H1 (cell line): ENCODE results near the gene DDAH2. TPM values are rescaled to one million over a fixed set of nuclear protein-coding genes. Genes with fewer than 3 reads are reported as not detected.

Experiments used
- CTCF ChIA-PET: fragments of 300-600 bp; sonication (Branson Sonifier 250); formaldehyde crosslinking; loops from one replicate; lab custom pipeline; 2021; ENCODE audit not compliant: partially characterized antibody; lab: Charles Lee
- POLR2A ChIA-PET: fragments of 300-600 bp; sonication (Branson Sonifier 250); formaldehyde crosslinking; loops from one replicate; lab custom pipeline; 2021; ENCODE audit warnings: inconsistent platforms; ENCODE audit not compliant: partially characterized antibody; lab: Charles Lee
- DNase-seq, 2 experiments: peaks; one replicate each; pipeline versions ENCODE4 v3.0.0 to v3.0.0-alpha.2; 2010 to 2022; ENCODE audit warnings: low spot score in 2 of 2, low read depth in 1 of 2, mixed read lengths in 1 of 2
- FAIRE-seq: peaks from 2 replicates; lab custom pipeline; 2011; peaks lifted over from hg19 to GRCh38; lab: Jason Lieb, UNC
- H2AFZ ChIP-seq: 2 replicates; pipeline ENCODE4 v1.8.1; 2012; ENCODE audit warnings: low read length, inconsistent platforms
- H2AK5ac ChIP-seq: 2 replicates; pipeline ENCODE4 v1.6.1; 2013; ENCODE audit warnings: low read depth, low read length
- H2BK120ac ChIP-seq: replicated peaks from 2 replicates; pipeline ENCODE3; 2013; ENCODE audit warnings: low read depth, low read length, inconsistent platforms
- H2BK12ac ChIP-seq: 2 replicates; pipeline ENCODE4 v1.6.1; 2013; ENCODE audit warnings: low read depth, low read length
- H2BK15ac ChIP-seq: 2 replicates; pipeline ENCODE4 v1.6.1; 2013; ENCODE audit warnings: low read length
- H2BK20ac ChIP-seq: 2 replicates; pipeline ENCODE4 v1.6.1; 2013; ENCODE audit warnings: low read length
- H2BK5ac ChIP-seq: 2 replicates; pipeline ENCODE4 v1.6.1; 2013; ENCODE audit warnings: low read depth, low read length
- H3K14ac ChIP-seq: 2 replicates; pipeline ENCODE4 v1.6.1; 2013; ENCODE audit warnings: inconsistent platforms; ENCODE audit not compliant: insufficient read length
- H3K18ac ChIP-seq: 2 replicates; pipeline ENCODE4 v1.6.1; 2013; ENCODE audit warnings: low read length; ENCODE audit errors: extremely low read depth
- H3K23ac ChIP-seq: 2 replicates; pipeline ENCODE4 v1.6.1; 2013; ENCODE audit warnings: inconsistent platforms; ENCODE audit not compliant: insufficient read length
- H3K23me2 ChIP-seq: 2 replicates; pipeline ENCODE4 v1.6.1; 2013; ENCODE audit warnings: low read depth, low read length
- H3K27ac ChIP-seq: 2 replicates; pipeline ENCODE4 v1.6.1; 2011; ENCODE audit warnings: low read depth, low read length, inconsistent platforms
- H3K27me3 ChIP-seq, 4 experiments: replicated peaks in 1 of 4; 1 replicate in 1 of 4; 2 replicates in 3 of 4; pipeline versions ENCODE4 v1.6.1 to v1.8.1; 2011 to 2013; ENCODE audit warnings: low read length in 3 of 4, mild to moderate bottlenecking in 3 of 4, inconsistent platforms in 2 of 4, mixed read lengths in 2 of 4, moderate library complexity in 1 of 4; ENCODE audit not compliant: control insufficient read depth in 3 of 4, insufficient read depth in 3 of 4; ENCODE audit errors: extremely low read depth in 1 of 4
- H3K36me3 ChIP-seq, 4 experiments: 2 replicates each; pipeline versions ENCODE4 v1.6.1 to v1.8.1; 2011 to 2013; ENCODE audit warnings: mild to moderate bottlenecking in 4 of 4, low read length in 3 of 4, moderate library complexity in 2 of 4, control low read depth in 1 of 4, inconsistent platforms in 1 of 4; ENCODE audit not compliant: insufficient read depth in 4 of 4, control insufficient read depth in 2 of 4
- H3K4ac ChIP-seq: replicated peaks from 2 replicates; pipeline ENCODE3; 2013; ENCODE audit warnings: low read length, low read depth, mixed read lengths, inconsistent platforms; ENCODE audit not compliant: insufficient read length
- H3K4me1 ChIP-seq, 4 experiments: replicated peaks in 1 of 4; 1 replicate in 1 of 4; 2 replicates in 3 of 4; pipeline versions ENCODE4 v1.6.1 to v1.8.1; 2011 to 2013; ENCODE audit warnings: low read length in 3 of 4, inconsistent platforms in 2 of 4, mixed read lengths in 1 of 4; ENCODE audit not compliant: insufficient read depth in 4 of 4, control insufficient read depth in 3 of 4
- H3K4me2 ChIP-seq, 2 experiments: 2 replicates each; pipeline versions ENCODE4 v1.6.1 to v1.8.1; 2011 to 2013; ENCODE audit warnings: low read depth in 2 of 2, low read length in 2 of 2, control low read depth in 1 of 2, inconsistent platforms in 1 of 2, mild to moderate bottlenecking in 1 of 2; ENCODE audit not compliant: insufficient read depth in 1 of 2
- H3K4me3 ChIP-seq, 4 experiments: fragments of 200-600, 300-600 bp in 1 of 4; sonication (generic), shearing (Covaris generic), sonication (Bioruptor Twin) in 1 of 4; 2 replicates each; pipeline versions ENCODE4 v1.5.1 to v1.8.1; 2011 to 2016; ENCODE audit warnings: low read length in 4 of 4, low read depth in 3 of 4, control low read depth in 2 of 4, inconsistent platforms in 2 of 4, mild to moderate bottlenecking in 2 of 4, mixed read lengths in 1 of 4, moderate library complexity in 1 of 4; ENCODE audit not compliant: insufficient read depth in 2 of 4; ENCODE audit errors: extremely low read depth in 1 of 4
- H3K56ac ChIP-seq: replicated peaks from 2 replicates; pipeline ENCODE3; 2013; ENCODE audit warnings: low read depth, mild to moderate bottlenecking, mixed read lengths, low read length, inconsistent platforms; ENCODE audit not compliant: insufficient read length
- H3K79me1 ChIP-seq: 2 replicates; pipeline ENCODE4 v1.6.1; 2013; ENCODE audit warnings: low read depth, low read length, control low read depth
- H3K79me2 ChIP-seq, 2 experiments: 2 replicates each; pipeline versions ENCODE4 v1.6.1 to v1.8.1; 2012 to 2013; ENCODE audit warnings: low read length in 2 of 2, mild to moderate bottlenecking in 2 of 2, inconsistent platforms in 1 of 2; ENCODE audit not compliant: insufficient read depth in 2 of 2, control insufficient read depth in 1 of 2
- H3K9ac ChIP-seq, 4 experiments: replicated peaks in 1 of 4; 1 replicate in 1 of 4; 2 replicates in 3 of 4; pipeline versions ENCODE4 v1.6.1 to v1.8.1; 2011 to 2013; ENCODE audit warnings: low read depth in 3 of 4, low read length in 3 of 4, control low read depth in 2 of 4, mild to moderate bottlenecking in 2 of 4, moderate library complexity in 2 of 4, inconsistent platforms in 1 of 4; ENCODE audit errors: extremely low read depth in 1 of 4
- H3K9me3 ChIP-seq, 2 experiments: 2 replicates each; pipeline versions ENCODE4 v1.6.1 to v1.8.1; 2012 to 2013; ENCODE audit warnings: mild to moderate bottlenecking in 2 of 2, moderate library complexity in 2 of 2, control low read depth in 1 of 2, inconsistent platforms in 1 of 2, low read depth in 1 of 2, low read length in 1 of 2, mixed read lengths in 1 of 2; ENCODE audit not compliant: insufficient read depth in 2 of 2
- H4K20me1 ChIP-seq, 2 experiments: replicated peaks in 1 of 2; 2 replicates each; pipeline versions ENCODE3 to v1.8.1; 2011 to 2013; ENCODE audit warnings: inconsistent platforms in 2 of 2, low read length in 2 of 2, mild to moderate bottlenecking in 1 of 2; ENCODE audit not compliant: insufficient read depth in 2 of 2, control insufficient read depth in 1 of 2
- H4K5ac ChIP-seq: 2 replicates; pipeline ENCODE4 v1.6.1; 2013; ENCODE audit warnings: low read length, low read depth, mixed read lengths, inconsistent platforms; ENCODE audit not compliant: insufficient read length
- H4K8ac ChIP-seq: 2 replicates; pipeline ENCODE4 v1.8.0; 2013; ENCODE audit warnings: mild to moderate bottlenecking, moderate library complexity, low read length, inconsistent platforms; ENCODE audit not compliant: insufficient read depth; ENCODE audit errors: extremely low read depth
- H4K91ac ChIP-seq: replicated peaks from 2 replicates; pipeline ENCODE3; 2013; ENCODE audit warnings: low read length, mixed read lengths, inconsistent platforms; ENCODE audit not compliant: insufficient read length
- BRCA1 ChIP-seq: IDR thresholded peaks from 2 replicates; pipeline ENCODE4 v1.6.1; 2012; ENCODE audit warnings: low read depth, low read length, improper control_type of control experiment
- EZH2 ChIP-seq: fragments of 200-600 bp; sonication (generic); IDR thresholded peaks from 2 replicates; pipeline ENCODE4 v1.7.1; 2012; ENCODE audit warnings: low read depth, mild to moderate bottlenecking, moderate library complexity, low read length, inconsistent platforms; ENCODE audit not compliant: severe bottlenecking
- JUN ChIP-seq: IDR thresholded peaks from 2 replicates; pipeline ENCODE4 v1.6.1; 2011; ENCODE audit warnings: low read depth, mild to moderate bottlenecking, improper control_type of control experiment, low read length
- KDM1A ChIP-seq: fragments of 200-600, 300-600 bp; sonication (generic); IDR thresholded peaks from 2 replicates; pipeline ENCODE4 v1.7.1; 2016; ENCODE audit warnings: mild to moderate bottlenecking, low read length, borderline replicate concordance
- MAFK ChIP-seq: IDR thresholded peaks from 2 replicates; pipeline ENCODE4 v1.6.1; 2012; ENCODE audit warnings: low read depth, mild to moderate bottlenecking, improper control_type of control experiment, low read length
- RAD21 ChIP-seq, 2 experiments: IDR thresholded peaks in 1 of 2; conservative IDR thresholded peaks in 1 of 2; 2 replicates each; pipeline ENCODE4 v1.6.1; 2011; ENCODE audit warnings: low read depth in 2 of 2, low read length in 2 of 2, improper control_type of control experiment in 1 of 2, inconsistent platforms in 1 of 2, mild to moderate bottlenecking in 1 of 2, moderate library complexity in 1 of 2
- SP4 ChIP-seq: IDR thresholded peaks from 2 replicates; pipeline ENCODE4 v1.6.1; 2012; ENCODE audit warnings: low read length, inconsistent platforms
- ZNF274 ChIP-seq: IDR thresholded peaks from 2 replicates; pipeline ENCODE4 v1.7.0; 2012; ENCODE audit warnings: low read length, borderline replicate concordance; ENCODE audit errors: extremely low read depth
- WGBS, 2 experiments: shearing (Covaris generic) in 1 of 2; methylation state at CpG; one replicate each; pipeline versions ENCODE4 v1.1.6 to v1.1.7; 2013 to 2015; ENCODE audit warnings: low lambda C conversion rate in 2 of 2, mixed read lengths in 2 of 2, inconsistent platforms in 1 of 2, low coverage in 1 of 2, missing lambda C conversion rate in 1 of 2; ENCODE audit not compliant: insufficient replicate concordance in 2 of 2, insufficient coverage in 1 of 2, insufficient read length in 1 of 2; ENCODE audit errors: extremely low coverage in 1 of 2, missing lambda C conversion rate in 1 of 2; 5-methylcytosine and 5-hydroxymethylcytosine counted together
- polyA plus RNA-seq, 7 experiments: library from polyadenylated mRNA; depleted of rRNA in 3 of 7; stranded (reverse) in 5 of 7; unstranded in 2 of 7; fragments of >200 nt in 5 of 7; fragments of 200-250 nt in 2 of 7; gene quantifications; 1 replicate in 5 of 7; 2 replicates in 1 of 7; 4 replicates in 1 of 7; pipeline versions ENCODE4 v1.2.1 to v1.2.3, GENCODE V29; 2011 to 2013; ENCODE audit warnings: missing spikeins in 2 of 7, mixed read lengths in 2 of 7
- total RNA-seq: library from RNA; stranded (reverse); fragmentation: NEBNext Ultra II Directional; extraction: Animal tissue kit (Norgen Biotek cat#: 25700); gene quantifications from 2 replicates; pipeline ENCODE4 v1.2.1, GENCODE V29; 2021
- TF ChIP-seq, protein P1 (sequence below): IDR thresholded peaks from 2 replicates; pipeline ENCODE4 v1.6.1; 2011; ENCODE audit warnings: low read depth, mild to moderate bottlenecking, low read length; ENCODE audit not compliant: insufficient read depth
- TF ChIP-seq, protein P2 (sequence below): IDR thresholded peaks from 2 replicates; pipeline ENCODE4 v1.6.1; 2011; ENCODE audit warnings: low read length, improper control_type of control experiment

The DDAH2 gene
- total and polyA plus RNA-seq, 2 of the 8 experiments (the other 6 are each of a cell fraction or from before 2014, with no cell fraction given) = 53.3 to 73.5 TPM

DNA sequence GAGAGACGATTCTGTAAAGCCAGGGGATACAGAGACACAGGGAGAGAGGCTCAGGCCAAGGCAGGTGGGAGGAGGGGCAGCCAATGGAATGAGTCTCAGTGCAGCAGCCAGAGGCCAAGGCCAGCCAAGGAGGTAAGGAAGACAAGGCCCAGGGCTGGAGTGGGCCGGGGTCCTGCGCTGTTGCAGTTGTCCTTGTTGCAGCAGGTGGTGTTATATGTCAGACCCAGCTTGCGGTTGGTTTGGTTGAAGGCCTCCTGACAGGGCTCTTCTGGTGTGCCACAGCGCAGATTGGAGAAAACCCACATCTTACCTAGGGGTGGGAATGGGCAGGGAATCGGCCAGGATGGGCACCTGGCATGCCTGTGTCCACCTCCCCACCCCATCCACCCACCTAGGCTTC is 10.1 kb downstream of the DDAH2 start:
- no peaks in the 10 kb centered on the region for H3K9me3 ChIP-seq
- no peak overlapping the region for H2BK120ac ChIP-seq
- no peak overlapping the region for H4K5ac ChIP-seq
- no peak overlapping the region for H3K14ac ChIP-seq
- no peak overlapping the region for H3K23ac ChIP-seq
- TF ChIP-seq SP4 (no peak), BRCA1 (no peak), MAFK (no peak), KDM1A (no peak), ZNF274 (no peak), EZH2 (no peak), JUN (no peak), RAD21 (IDR thresholded peaks at IDR 0.05 in 1 of 2, conservative IDR thresholded peaks at IDR 0.05 in 1 of 2; ENCODE audit: low read depth in 2 of 2, low read length in 2 of 2) (no peak)
- TF ChIP-seq, protein P1, sequence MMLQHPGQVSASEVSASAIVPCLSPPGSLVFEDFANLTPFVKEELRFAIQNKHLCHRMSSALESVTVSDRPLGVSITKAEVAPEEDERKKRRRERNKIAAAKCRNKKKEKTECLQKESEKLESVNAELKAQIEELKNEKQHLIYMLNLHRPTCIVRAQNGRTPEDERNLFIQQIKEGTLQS = no peak
- TF ChIP-seq, protein P2, sequence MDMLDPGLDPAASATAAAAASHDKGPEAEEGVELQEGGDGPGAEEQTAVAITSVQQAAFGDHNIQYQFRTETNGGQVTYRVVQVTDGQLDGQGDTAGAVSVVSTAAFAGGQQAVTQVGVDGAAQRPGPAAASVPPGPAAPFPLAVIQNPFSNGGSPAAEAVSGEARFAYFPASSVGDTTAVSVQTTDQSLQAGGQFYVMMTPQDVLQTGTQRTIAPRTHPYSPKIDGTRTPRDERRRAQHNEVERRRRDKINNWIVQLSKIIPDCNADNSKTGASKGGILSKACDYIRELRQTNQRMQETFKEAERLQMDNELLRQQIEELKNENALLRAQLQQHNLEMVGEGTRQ = no peak
- ChIA-PET CTCF (interaction anchor here (0.5 to 3.7 kb wide), 5 partner anchors 11 to 233 kb away, joined by 3 to 18 read pairs (median 4); no protein-coding TSS in a partner anchor), POLR2A (interaction anchor here (0.9 to 3.5 kb wide), 4 partner anchors 10 to 77 kb away, joined by 3 to 10 read pairs (median 4); partner anchors contain the start of genes DDAH2 and MSH5)
- no peak overlapping the region for H3K56ac ChIP-seq
- no peaks in the 10 kb centered on the region for H3K23me2 ChIP-seq
- no peak overlapping the region; the same call in 1 of the 2 replicates for H2BK12ac ChIP-seq
- no peak overlapping the region for H2AK5ac ChIP-seq
- FAIRE-seq (no peak), DNase-seq (no peak)
- no peak overlapping the region for H3K4me3 ChIP-seq
- no peak overlapping the region for H3K4ac ChIP-seq
- H3K27me3 ChIP-seq = no peaks in the 10 kb centered on the region
- H3K4me2 ChIP-seq = peak overlapping the region in 1 of 2 experiments; percentile 45; a peak in 1 of 4 replicates
- no peak overlapping the region for H3K9ac ChIP-seq
- no peaks in the 10 kb centered on the region for H3K79me1 ChIP-seq
- H4K91ac ChIP-seq = peak overlapping the region; percentile 0
- peaks cover 8 to 26% (median 23%) of the 10 kb centered on the region in 4 experiments for H3K4me1 ChIP-seq
- no peaks in the 10 kb centered on the region for H3K36me3 ChIP-seq
- 0 out of 2 replicates have a peak overlapping the region, but pooled peaks have one; percentile 56 for H2AFZ ChIP-seq
- 96% methylated on average over 6 of the region's 6 CpGs; no CpG with 5 or more reads in 1 of the 2 experiments for WGBS, 2 experiments
- H3K79me2 ChIP-seq = no peaks in the 10 kb centered on the region
- H4K8ac ChIP-seq = no peak overlapping the region
- H2BK5ac ChIP-seq = 0 out of 2 replicates have a peak overlapping the region, but pooled peaks have one; percentile 11
- 0 out of 2 replicates have a peak overlapping the region, but pooled peaks have one; percentile 53 for H2BK15ac ChIP-seq
- H2BK20ac ChIP-seq = peak overlapping the region; percentile 52
- no peak overlapping the region for H3K27ac ChIP-seq
- H4K20me1 ChIP-seq = no peaks in the 10 kb centered on the region
- H3K18ac ChIP-seq = no peak overlapping the region
